Tibial artery (tissue), 4 donors: ENCODE measurements around the gene NXN.
"Not testable (repeated sequence)": the region's sequence is repeated elsewhere in the genome, so short reads cannot be mapped to it uniquely, and the experiment has no call there.

Source experiments
- DNase-seq, 2 donors: peaks; one replicate each; pipeline ENCODE4 v3.0.0-alpha.2; 2019
- H3K27ac ChIP-seq, 2 donors: fragments of 200-600 bp; sonication (generic) in 1 of 2; 1 replicate in 1 of 2; 2 replicates in 1 of 2; pipeline ENCODE4 v1.5.1; 2018 to 2019; ENCODE audit warnings: mild to moderate bottlenecking in 1 of 2
- H3K27me3 ChIP-seq, 2 donors: fragments of 200-600 bp; sonication (generic) in 1 of 2; one replicate each; pipeline versions ENCODE4 v1.5.1 to v1.6.0; 2016 to 2019
- H3K36me3 ChIP-seq, 3 donors: fragments of 200-600 bp; sonication (generic) in 2 of 3; one replicate each; pipeline ENCODE4 v1.5.1; 2016 to 2019; ENCODE audit warnings: mild to moderate bottlenecking in 2 of 3
- H3K4me1 ChIP-seq, 4 donors: fragments of 200-600 bp; sonication (generic) in 2 of 4; 1 replicate in 3 of 4; 2 replicates in 1 of 4; pipeline ENCODE4 v1.5.1; 2016 to 2019
- H3K4me3 ChIP-seq, 2 donors: fragments of 200-600 bp; sonication (generic) in 1 of 2; 1 replicate in 1 of 2; 2 replicates in 1 of 2; pipeline ENCODE4 v1.5.1; 2018 to 2019; ENCODE audit warnings: mild to moderate bottlenecking in 2 of 2
- H3K9me3 ChIP-seq, 3 donors: fragments of 200-600 bp; sonication (generic) in 1 of 3; one replicate each; pipeline ENCODE4 v1.5.1; 2016 to 2019
- CTCF ChIP-seq, 2 experiments: fragments of 200-600 bp in 1 of 2; fragments of 450-650 bp in 1 of 2; IDR thresholded peaks; one replicate each; pipeline ENCODE4 v1.5.1; 2017 to 2019; ENCODE audit warnings: antibody characterized with exemption in 2 of 2, mild to moderate bottlenecking in 1 of 2, moderate library complexity in 1 of 2
- intact Hi-C: fragments of 100-400 bp; cut with DNase I; formaldehyde crosslinking; loops from one replicate; pipeline ENCODE4 v1.15.0; 2023; ENCODE audit warnings: low total_unique reads

NXN gene

GRCh38 chr17:841313-841712 lies 138.3 kb downstream of the NXN start:
- DNase-seq, result no peak
- Histone ChIP-seq H3K9me3 (no peaks in the 10 kb centered on the region), H3K36me3 (no peaks in the 10 kb centered on the region), H3K27me3 (no peaks in the 10 kb centered on the region), H3K4me1 (peaks cover 0 to 7% (median 0%) of the 10 kb centered on the region in 4 donors), H3K4me3 (no peak overlapping the region), H3K27ac (no peak overlapping the region)
- intact Hi-C loops, result no loop called here
- no peak for TF ChIP-seq CTCF (IDR thresholded peaks at IDR 0.05)

DNA sequence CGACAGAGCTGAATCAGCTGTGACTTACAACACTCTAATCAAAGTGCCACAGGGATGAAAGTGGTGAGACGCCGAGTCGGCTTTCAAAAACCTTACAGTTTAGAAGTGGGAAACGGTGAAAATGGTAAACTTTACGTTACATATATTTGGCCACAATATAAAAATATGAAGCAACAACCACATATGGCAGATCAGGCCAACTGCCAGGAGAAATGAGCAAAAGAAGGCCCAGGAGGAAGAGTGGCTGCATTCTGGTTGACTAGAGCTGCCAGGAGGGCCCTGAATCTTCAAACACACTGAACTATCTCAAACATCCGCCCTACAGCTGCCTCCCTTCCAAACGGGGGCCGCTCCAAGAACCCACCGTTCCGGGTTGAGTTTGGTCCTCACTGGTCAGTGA lies 141.1 kb downstream of the NXN start:
- DNase-seq, result no peak
- Histone ChIP-seq H3K4me1 (peaks cover 0 to 12% (median 3%) of the 10 kb centered on the region in 4 donors), H3K9me3 (no peaks in the 10 kb centered on the region), H3K27ac (no peak overlapping the region), H3K36me3 (no peaks in the 10 kb centered on the region), H3K27me3 (no peaks in the 10 kb centered on the region), H3K4me3 (no peak overlapping the region)
- TF ChIP-seq CTCF (IDR thresholded peaks at IDR 0.05), result no peak
- intact Hi-C loops, result no loop called here

DNA sequence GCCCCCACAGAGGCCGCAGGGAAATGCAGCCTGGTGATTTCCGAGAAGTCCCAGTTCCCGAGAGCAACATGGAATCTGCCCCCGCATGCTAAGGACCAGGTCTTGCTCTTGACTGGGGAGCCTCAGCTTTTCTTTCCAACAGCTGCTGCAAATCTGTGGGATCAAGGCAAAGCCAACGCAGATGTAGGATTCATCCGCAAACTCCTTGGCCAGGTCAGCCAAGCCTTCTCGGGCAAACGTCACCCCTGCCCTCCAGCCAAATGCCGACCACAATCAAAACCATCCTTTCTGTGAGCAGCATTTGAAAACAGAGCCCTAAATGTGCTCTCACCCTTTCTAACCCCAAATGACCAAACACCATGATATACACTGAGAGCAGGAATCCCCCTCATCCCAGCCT lies 143.4 kb downstream of the NXN start:
- intact Hi-C loops, result no loop called here
- DNase-seq, result no peak
- Histone ChIP-seq H3K9me3 (no peaks in the 10 kb centered on the region), H3K27me3 (no peaks in the 10 kb centered on the region), H3K4me1 (peaks cover 0 to 12% (median 3%) of the 10 kb centered on the region in 4 donors), H3K27ac (peak overlapping the region in 1 of 2 donors; percentile 27), H3K36me3 (no peaks in the 10 kb centered on the region), H3K4me3 (no peak overlapping the region)
- no peak for TF ChIP-seq CTCF (IDR thresholded peaks at IDR 0.05)

DNA sequence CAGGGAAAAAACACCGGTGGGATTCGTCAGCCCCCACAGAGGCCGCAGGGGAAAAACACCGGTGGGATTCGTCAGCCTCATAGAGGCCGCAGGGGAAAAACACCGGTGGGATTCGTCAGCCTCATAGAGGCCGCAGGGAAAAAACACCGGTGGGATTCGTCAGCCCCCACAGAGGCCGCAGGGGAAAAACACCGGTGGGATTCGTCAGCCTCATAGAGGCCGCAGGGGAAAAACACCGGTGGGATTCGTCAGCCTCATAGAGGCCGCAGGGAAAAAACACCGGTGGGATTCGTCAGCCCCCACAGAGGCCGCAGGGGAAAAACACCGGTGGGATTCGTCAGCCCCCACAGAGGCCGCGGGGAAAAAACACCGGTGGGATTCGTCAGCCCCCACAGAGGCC lies 143.9 kb downstream of the NXN start:
- DNase-seq, H3K4me3 ChIP-seq, intact Hi-C loops, H3K27me3 ChIP-seq, H3K9me3 ChIP-seq, H3K36me3 ChIP-seq: not testable (repeated sequence)
- peak overlapping the region in 1 of 2 donors; percentile 53 for H3K27ac ChIP-seq
- H3K4me1 ChIP-seq, result peaks cover 0 to 12% (median 3%) of the 10 kb centered on the region in 4 donors

DNA sequence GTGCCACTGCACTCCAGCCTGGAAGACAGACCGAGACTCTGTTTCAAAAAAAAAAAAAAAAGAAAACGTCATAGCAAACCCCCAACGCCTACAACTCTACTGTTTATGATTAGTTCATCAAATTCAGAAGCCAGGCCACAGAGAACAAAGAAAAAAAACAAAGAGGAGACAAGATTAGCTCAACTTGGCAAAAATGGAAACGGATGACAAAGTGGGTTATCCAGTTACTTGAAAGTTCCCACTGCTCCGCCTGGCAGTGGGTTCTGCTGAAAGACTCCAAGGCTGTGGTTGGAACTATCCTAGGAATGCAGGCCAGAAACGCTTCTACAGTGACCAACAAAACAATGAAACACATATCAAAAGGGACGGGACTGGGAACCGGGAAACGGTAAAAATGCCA lies 144.3 kb downstream of the NXN start:
- Histone ChIP-seq H3K4me3 (no peak overlapping the region), H3K4me1 (peaks cover 0 to 12% (median 3%) of the 10 kb centered on the region in 4 donors), H3K9me3 (no peaks in the 10 kb centered on the region), H3K27me3 (no peaks in the 10 kb centered on the region), H3K36me3 (no peaks in the 10 kb centered on the region), H3K27ac (peak overlapping the region in 1 of 2 donors; percentile 53)
- DNase-seq, result peak in 1 of 2 donors; percentile 52
- TF ChIP-seq CTCF (IDR thresholded peaks at IDR 0.05), result no peak
- intact Hi-C loops, result no loop called here

- intact Hi-C loops, result no loop called here
- H3K27ac ChIP-seq, result no peak overlapping the region
- TF ChIP-seq CTCF (IDR thresholded peaks at IDR 0.05), result no peak
These were observed 145.4 kb downstream of the NXN start for GRCh38 chr17:834136-834535.

More at GRCh38 chr17:834136-834535, 145.4 kb downstream of the NXN start:
- Histone ChIP-seq H3K4me1 (peaks cover 0 to 12% (median 3%) of the 10 kb centered on the region in 4 donors), H3K36me3 (no peaks in the 10 kb centered on the region), H3K9me3 (no peaks in the 10 kb centered on the region), H3K4me3 (no peak overlapping the region), H3K27me3 (no peaks in the 10 kb centered on the region)
- no peak for DNase-seq
